Smooth muscle cell (in vitro differentiated cells): ENCODE measurements around the gene IFT27. TPM values are rescaled to one million over a fixed set of nuclear protein-coding genes. Genes with fewer than 3 reads are reported as not detected.
A peak's percentile ranks its signal among the peaks of the same experiment; 100 is the strongest.

Experiments
- DNase-seq: peaks from one replicate; lab custom pipeline; 2025; ENCODE audit not compliant: unreplicated experiment; lab: John Stamatoyannopoulos, UW
- H2AFZ ChIP-seq: fragments of 200-600 bp; sonication (generic); 2 replicates; pipeline ENCODE4 v1.6.0; 2016; ENCODE audit warnings: antibody characterized with exemption, low read depth, mild to moderate bottlenecking
- H3F3A ChIP-seq: fragments of 200-600 bp; sonication (generic); 2 replicates; pipeline ENCODE4 v1.6.0; 2017; ENCODE audit warnings: antibody characterized with exemption, low read depth
- H3K27ac ChIP-seq: fragments of 200-600 bp; sonication (generic); 2 replicates; pipeline ENCODE4 v1.5.1; 2016; ENCODE audit warnings: low read depth, mild to moderate bottlenecking
- H3K27me3 ChIP-seq: fragments of 200-600 bp; sonication (generic); 2 replicates; pipeline ENCODE4 v1.6.1; 2016; ENCODE audit warnings: low read depth, mild to moderate bottlenecking
- H3K36me3 ChIP-seq: fragments of 200-600 bp; sonication (generic); 2 replicates; pipeline ENCODE4 v1.5.1; 2016; ENCODE audit warnings: low read depth
- H3K4me1 ChIP-seq: fragments of 200-600 bp; sonication (generic); 2 replicates; pipeline ENCODE4 v1.5.1; 2016; ENCODE audit warnings: low read depth
- H3K4me2 ChIP-seq: fragments of 200-600 bp; sonication (generic); 2 replicates; pipeline ENCODE4 v1.6.0; 2016; ENCODE audit warnings: mild to moderate bottlenecking
- H3K4me3 ChIP-seq: fragments of 200-600 bp; sonication (generic); 2 replicates; pipeline ENCODE4 v1.5.1; 2016; ENCODE audit warnings: mild to moderate bottlenecking
- H3K79me2 ChIP-seq: fragments of 200-600 bp; sonication (generic); 2 replicates; pipeline ENCODE4 v1.6.0; 2016; ENCODE audit warnings: low read depth, mild to moderate bottlenecking
- H3K9ac ChIP-seq: fragments of 200-600 bp; sonication (generic); 2 replicates; pipeline ENCODE4 v1.6.0; 2016; ENCODE audit warnings: low read depth
- H3K9me3 ChIP-seq: fragments of 200-600 bp; sonication (generic); replicated peaks from 2 replicates; pipeline ENCODE4 v1.5.1; 2016; ENCODE audit warnings: low read depth
- H4K20me1 ChIP-seq: fragments of 200-600 bp; sonication (generic); 2 replicates; pipeline ENCODE4 v1.6.0; 2016; ENCODE audit warnings: low read depth
- CTCF ChIP-seq: fragments of 200-600 bp; sonication (generic); IDR thresholded peaks from 2 replicates; pipeline ENCODE4 v1.5.1; 2017; ENCODE audit warnings: borderline replicate concordance, mild to moderate bottlenecking, antibody characterized with exemption; ENCODE audit not compliant: insufficient read depth, poor library complexity, severe bottlenecking
- WGBS: methylation state at CpG from one replicate; pipeline ENCODE4 v1.1.7; 2016; ENCODE audit warnings: low lambda C conversion rate; 5-methylcytosine and 5-hydroxymethylcytosine counted together
- polyA plus RNA-seq: library from polyadenylated mRNA; unstranded; fragments of >200 nt; fragmentation: Nextera tagmentation; extraction: Ambion mirVana; gene quantifications from 2 replicates; pipeline ENCODE4 v1.2.1, GENCODE V29; 2016
- total RNA-seq: library from RNA; depleted of rRNA; stranded (reverse); fragments of >200 nt; gene quantifications from 2 replicates; pipeline ENCODE4 v1.2.3, GENCODE V29; 2014

IFT27 gene
- total and polyA plus RNA-seq, 2 experiments from 2014 or later: 16.0 to 43.2 TPM

- WGBS: 89% methylated on average over 2 of the region's 2 CpGs
- Histone ChIP-seq H3K27me3 (no peaks in the 10 kb centered on the region), H4K20me1 (no peaks in the 10 kb centered on the region)
Observed at GRCh38 chr22:36783743-36784142, 7.8 kb upstream of the IFT27 start.

GRCh38 chr22:36781656-36782627, 6.0 kb upstream of the IFT27 start:
- Histone ChIP-seq H3K9ac (no peak overlapping the region), H3K4me3 (no peak overlapping the region), H3K27me3 (no peaks in the 10 kb centered on the region), H3K79me2 (no peaks in the 10 kb centered on the region), H3K27ac (no peak overlapping the region), H4K20me1 (no peaks in the 10 kb centered on the region), H3F3A (no peaks in the 10 kb centered on the region), H3K36me3 (no peaks in the 10 kb centered on the region), H3K9me3 (no peaks in the 10 kb centered on the region), H3K4me2 (peak overlapping the region; percentile 11), H2AFZ (no peak overlapping the region), H3K4me1 (no peaks in the 10 kb centered on the region)
- peak; percentile 88 for TF ChIP-seq CTCF
- WGBS: 28% methylated on average over 33 of the region's 33 CpGs
- peak; percentile 64 for DNase-seq

More at GRCh38 chr22:36783743-36784142, 7.8 kb upstream of the IFT27 start:
- no peak overlapping the region for H3K4me3 ChIP-seq
- no peak overlapping the region for H3K9ac ChIP-seq
- H3K27ac ChIP-seq: no peak overlapping the region
- no peak overlapping the region for H3K4me2 ChIP-seq
- no peaks in the 10 kb centered on the region for H3K4me1 ChIP-seq
- H3F3A ChIP-seq: no peaks in the 10 kb centered on the region
- no peak for TF ChIP-seq CTCF
- no peak overlapping the region for H2AFZ ChIP-seq
- DNase-seq: no peak
- no peaks in the 10 kb centered on the region for H3K79me2 ChIP-seq
- no peaks in the 10 kb centered on the region for H3K9me3 ChIP-seq
- no peaks in the 10 kb centered on the region for H3K36me3 ChIP-seq

- no peak for DNase-seq
- no peak overlapping the region for H3K4me2 ChIP-seq
- no peak overlapping the region for H3K27ac ChIP-seq
- no peaks in the 10 kb centered on the region for H3F3A ChIP-seq
- H3K79me2 ChIP-seq: no peaks in the 10 kb centered on the region
- no peak overlapping the region for H3K4me3 ChIP-seq
- peaks cover 4% of the 10 kb centered on the region for H3K4me1 ChIP-seq
- H4K20me1 ChIP-seq: no peaks in the 10 kb centered on the region
- H2AFZ ChIP-seq: no peak overlapping the region
- H3K36me3 ChIP-seq: no peaks in the 10 kb centered on the region
- no peaks in the 10 kb centered on the region for H3K27me3 ChIP-seq
- TF ChIP-seq CTCF: no peak
- no peak overlapping the region for H3K9ac ChIP-seq
- no peaks in the 10 kb centered on the region for H3K9me3 ChIP-seq
Observed at GRCh38 chr22:36778020-36778419, 2.1 kb upstream of the IFT27 start.
